Middle frontal gyrus (tissue), 1 donor: ENCODE results near the gene PMS1.
"Not testable (repeated sequence)": the region's sequence is repeated elsewhere in the genome, so short reads cannot be mapped to it uniquely, and the experiment has no call there.

ENCODE experiments used
- DNase-seq: peaks from one replicate; pipeline ENCODE4 v3.0.0-alpha.2; 2015; ENCODE audit warnings: low spot score; ENCODE audit errors: extremely low spot score

PMS1 gene

GRCh38 chr2:189860161-189860560, 75.9 kb downstream of the PMS1 start:
- DNase-seq: no peak

GRCh38 chr2:189862751-189863150, 78.5 kb downstream of the PMS1 start:
- no peak for DNase-seq

- no peak for DNase-seq
These were observed 81.6 kb downstream of the PMS1 start for GRCh38 chr2:189865826-189866225.

DNA sequence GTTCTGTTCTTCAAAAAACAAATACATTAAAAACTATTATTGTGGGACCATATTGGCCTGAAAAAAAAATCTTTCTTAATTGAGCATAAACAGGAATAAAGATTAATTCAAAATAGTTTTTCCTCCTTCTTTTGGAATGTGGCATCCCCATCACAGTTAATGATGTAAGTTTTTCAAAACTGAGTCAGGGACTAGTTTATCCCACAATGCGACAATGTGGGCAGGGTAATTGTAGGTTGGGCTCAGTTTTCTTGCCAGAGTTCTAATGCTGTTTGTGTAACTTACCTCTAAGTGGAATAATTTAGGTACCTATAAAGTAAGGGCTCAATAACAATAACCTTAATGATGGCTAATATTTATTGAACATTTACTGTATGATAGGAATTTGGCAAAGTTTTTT, 82.0 kb downstream of the PMS1 start:
- DNase-seq: no peak

GRCh38 chr2:189868896-189869295, 84.6 kb downstream of the PMS1 start:
- DNase-seq: no peak

DNA sequence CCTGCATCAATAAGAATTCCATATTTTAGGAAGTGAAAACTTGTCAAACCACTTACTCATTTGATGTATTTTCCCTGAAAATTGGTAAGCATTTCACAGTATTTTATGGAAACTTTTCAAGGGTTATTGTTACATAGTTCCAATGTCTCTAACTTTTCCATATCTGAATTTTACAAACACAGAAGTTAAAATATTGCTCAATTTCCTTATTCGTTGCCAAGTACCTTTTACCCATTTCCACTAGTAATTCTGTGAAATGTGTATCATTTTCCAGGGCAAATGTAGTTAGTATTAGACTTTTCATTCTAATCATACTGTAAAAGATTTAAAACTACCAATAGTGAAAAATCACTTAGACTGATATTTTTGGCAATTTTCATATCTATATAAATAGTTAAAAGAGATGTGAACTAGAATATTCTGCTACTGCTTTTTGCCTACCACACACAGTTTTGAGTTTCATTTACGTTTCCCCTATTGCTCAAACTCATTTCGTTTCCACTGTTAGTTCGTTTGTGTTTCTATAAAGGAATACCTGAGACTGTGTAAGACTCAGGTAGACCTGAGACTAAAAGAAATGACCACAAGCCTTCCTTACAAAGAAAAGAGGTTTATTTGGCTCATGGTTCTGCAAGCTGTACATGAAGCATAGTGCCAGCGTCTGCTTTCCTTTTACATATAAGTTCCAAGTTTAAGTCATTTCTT, 86.3 kb downstream of the PMS1 start:
- no peak for DNase-seq

- no peak for DNase-seq
These were observed 89.4 kb downstream of the PMS1 start for GRCh38 chr2:189873696-189874095.

DNA sequence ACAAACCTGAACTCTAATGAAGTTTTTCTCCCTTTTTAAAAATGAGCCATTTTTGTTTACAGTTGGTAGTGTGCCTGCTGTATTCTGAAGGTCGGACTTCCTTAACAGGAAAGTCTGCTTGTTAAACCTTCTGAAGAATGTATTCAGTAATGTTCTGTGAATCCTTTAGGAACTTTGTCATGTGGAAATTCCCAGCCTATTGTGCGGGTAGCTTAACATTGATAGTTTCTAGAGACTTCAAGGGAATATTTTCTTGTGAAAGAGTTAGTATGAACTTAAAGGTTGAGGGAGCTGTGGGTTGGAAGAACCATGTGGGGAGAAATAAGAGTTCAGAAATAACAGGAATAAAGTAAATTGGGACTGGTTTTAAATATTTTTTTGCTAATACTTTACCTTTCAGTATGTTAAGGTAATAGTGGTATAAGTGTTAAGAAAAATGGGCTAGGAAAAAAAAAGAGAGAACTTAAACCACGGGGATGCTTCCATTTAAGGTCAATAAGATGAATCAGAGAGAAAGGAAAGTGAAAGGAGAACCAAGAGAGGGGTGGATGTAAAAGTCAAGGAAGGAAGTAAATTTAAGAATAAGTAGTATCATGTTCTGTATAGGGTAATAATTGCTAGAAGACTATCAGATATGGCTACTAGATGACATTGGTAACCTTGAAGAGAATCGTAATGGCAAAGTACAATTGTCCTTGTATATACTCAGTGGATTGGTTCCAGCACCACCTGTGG, 90.5 kb downstream of the PMS1 start:
- no peak for DNase-seq

- DNase-seq: no peak
These were observed 92.0 kb downstream of the PMS1 start for GRCh38 chr2:189876271-189876670.

- no peak for DNase-seq
These were observed 95.4 kb downstream of the PMS1 start for GRCh38 chr2:189879716-189880081.

DNA sequence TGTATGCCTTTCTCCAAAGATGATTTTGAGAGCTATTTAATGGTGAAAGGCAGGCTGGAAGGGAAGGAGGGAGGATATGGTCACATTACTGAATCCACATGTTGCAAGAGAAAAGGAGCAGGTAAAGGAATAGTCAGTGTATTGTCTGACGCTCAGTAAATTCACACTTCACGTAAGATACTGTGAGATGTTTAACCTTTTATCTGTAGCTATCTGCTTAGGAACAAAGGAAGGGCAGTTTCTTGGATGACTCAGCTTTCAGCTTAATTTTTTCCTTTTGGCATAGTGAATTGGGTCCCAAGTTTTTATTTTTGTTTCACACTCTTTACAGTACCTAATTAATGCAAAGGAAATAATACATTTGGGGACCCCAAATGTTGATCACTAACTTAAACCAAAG, 96.2 kb downstream of the PMS1 start:
- DNase-seq: no peak

GRCh38 chr2:189880832-189881492, 96.7 kb downstream of the PMS1 start:
- DNase-seq: no peak

DNA sequence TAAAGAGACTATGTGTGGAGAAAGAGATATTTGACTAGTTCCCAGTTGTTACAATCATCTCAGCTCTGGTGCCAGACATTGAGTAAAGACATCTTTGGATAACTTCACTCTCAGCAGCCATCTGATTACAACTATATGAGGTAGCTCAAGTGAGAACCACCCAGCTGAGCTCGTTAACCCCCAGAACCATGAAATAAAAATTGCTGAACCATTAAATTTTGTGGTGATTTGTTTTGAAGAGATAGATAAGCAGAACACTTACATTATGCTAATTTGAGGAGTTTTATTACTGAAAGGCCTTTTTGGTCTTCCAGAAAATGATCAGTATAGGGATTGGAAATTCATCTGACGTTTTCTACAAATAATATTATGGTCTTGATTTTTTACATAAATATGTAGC, 101.1 kb downstream of the PMS1 start:
- DNase-seq: no peak

- not testable (repeated sequence) for DNase-seq
These were observed 108.5 kb downstream of the PMS1 start for GRCh38 chr2:189892546-189893294.

- DNase-seq: no peak
These were observed 112.6 kb downstream of the PMS1 start for GRCh38 chr2:189896809-189897208.

- no peak for DNase-seq
These were observed 114.9 kb downstream of the PMS1 start for GRCh38 chr2:189899101-189899500.

DNA sequence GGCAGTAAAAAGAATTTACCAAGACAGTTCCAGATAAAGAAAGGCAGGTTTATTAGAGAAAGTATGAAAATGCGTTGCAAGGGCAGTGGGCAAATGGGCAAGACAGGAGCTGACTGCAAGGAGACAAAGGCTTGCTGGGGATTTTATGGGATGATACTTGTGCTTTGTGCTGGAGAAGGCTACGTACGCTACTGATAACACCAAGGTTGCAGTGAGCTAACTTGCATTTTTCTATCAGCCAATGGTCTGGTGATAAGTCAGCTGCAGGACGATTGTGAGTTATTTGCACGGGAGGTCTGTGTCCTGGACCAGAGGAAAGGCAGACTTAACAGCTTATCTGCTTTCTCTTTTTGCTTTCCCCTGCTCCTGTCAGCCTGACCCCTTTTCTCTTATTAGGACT, 116.5 kb downstream of the PMS1 start:
- no peak for DNase-seq

DNA sequence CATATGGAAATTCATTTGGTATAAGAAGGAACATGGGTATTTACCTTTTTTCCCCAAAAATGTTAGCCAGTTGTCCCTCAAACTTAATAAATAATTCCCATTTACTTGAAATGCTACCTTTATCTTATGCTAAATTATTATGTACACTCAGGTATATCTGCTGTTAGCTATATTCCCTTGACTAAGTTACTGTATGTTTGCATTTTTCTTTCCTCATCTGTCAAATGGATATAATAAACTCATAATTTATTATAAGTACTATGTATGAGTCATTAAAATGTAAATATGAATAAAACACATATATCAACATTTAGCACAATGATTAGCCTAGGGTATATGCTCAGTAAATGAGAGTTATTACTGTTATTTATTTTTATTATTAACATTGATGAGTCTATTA, 117.4 kb downstream of the PMS1 start:
- DNase-seq: no peak

DNA sequence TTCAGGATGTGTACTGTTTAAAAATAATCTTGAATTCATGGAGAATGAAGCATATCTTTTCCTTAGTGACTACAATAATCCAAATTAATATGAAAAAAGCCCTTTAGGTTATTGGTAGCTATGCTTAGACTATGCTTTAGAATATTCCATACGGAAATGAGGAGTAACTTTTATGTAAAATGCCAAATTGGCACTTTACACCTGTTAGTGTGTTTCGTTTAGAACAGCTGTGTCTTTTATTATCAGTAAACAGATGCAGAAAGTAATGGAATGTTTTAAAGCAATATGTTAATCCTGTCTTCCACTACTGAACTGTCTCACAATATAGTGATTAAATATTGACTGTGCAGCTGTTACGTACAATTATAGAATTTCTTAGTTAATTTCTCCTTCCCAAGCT, 129.6 kb downstream of the PMS1 start:
- no peak for DNase-seq

GRCh38 chr2:189916651-189917050, 132.4 kb downstream of the PMS1 start:
- DNase-seq: no peak
